ENCODE results near the gene PHF1.

PHF1 gene

DNA sequence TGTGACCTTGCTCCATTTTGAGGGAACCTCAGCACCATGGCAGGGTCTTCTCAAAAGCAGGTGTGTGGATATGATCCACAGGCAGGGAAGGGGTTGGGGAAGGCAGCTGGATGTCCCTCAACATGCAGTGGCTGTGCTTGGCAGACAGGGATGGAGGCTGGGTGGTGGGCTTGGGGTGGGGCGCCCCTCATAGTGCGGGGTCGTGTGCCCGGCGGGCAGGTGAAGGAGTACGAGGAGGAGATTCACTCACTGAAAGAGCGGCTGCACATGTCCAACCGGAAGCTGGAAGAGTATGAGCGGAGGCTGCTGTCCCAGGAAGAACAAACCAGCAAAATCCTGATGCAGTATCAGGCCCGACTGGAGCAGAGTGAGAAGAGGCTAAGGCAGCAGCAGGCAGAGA, 35.5 kb downstream of the PHF1 start:
- Mint-ChIP-seq H3K27ac (peak overlapping the region in 1 of 2 donors; percentile 76), H3K27me3 (no peaks in the 10 kb centered on the region), H3K9me3 (no peaks in the 10 kb centered on the region), H3K4me1 (peaks cover 19% of the 10 kb centered on the region), H3K4me3 (no peak overlapping the region)
- no peak for ATAC-seq
- DNase-seq: no peak

DNA sequence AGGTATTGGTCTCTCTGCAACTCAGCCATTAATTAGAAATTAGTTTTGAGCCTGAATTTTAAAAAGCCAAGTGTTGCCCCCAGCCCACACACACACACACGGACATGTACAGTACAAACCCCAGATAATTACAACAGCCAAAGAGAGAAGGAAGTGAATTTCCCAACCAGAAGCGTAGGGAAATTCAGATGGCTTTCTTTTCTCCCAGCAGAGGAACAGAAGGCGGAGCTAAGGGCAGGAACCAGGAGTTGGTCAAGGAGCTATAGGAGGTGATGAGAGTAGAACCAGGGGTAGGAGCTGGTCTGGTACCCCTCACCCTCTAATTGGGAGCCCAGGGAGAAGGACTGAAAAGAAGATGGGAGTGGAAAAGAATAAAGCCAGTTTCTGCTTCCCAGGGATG, 39.6 kb downstream of the PHF1 start:
- DNase-seq (no peak), ATAC-seq (no peak)
- no peak overlapping the region for H3K4me3 Mint-ChIP-seq
- H3K27ac Mint-ChIP-seq: no peak overlapping the region
- peaks cover 54% of the 10 kb centered on the region for H3K4me1 Mint-ChIP-seq
- H3K27me3 Mint-ChIP-seq: no peaks in the 10 kb centered on the region
- no peaks in the 10 kb centered on the region for H3K9me3 Mint-ChIP-seq

- ATAC-seq (no peak), DNase-seq (peak in 1 of 2 donors; percentile 4)
- Mint-ChIP-seq H3K4me1 (peaks cover 66% of the 10 kb centered on the region), H3K27me3 (no peaks in the 10 kb centered on the region), H3K4me3 (no peak overlapping the region), H3K9me3 (no peaks in the 10 kb centered on the region), H3K27ac (no peak overlapping the region)
Observed at GRCh38 chr6:33451606-33452005, 40.8 kb downstream of the PHF1 start.

DNA sequence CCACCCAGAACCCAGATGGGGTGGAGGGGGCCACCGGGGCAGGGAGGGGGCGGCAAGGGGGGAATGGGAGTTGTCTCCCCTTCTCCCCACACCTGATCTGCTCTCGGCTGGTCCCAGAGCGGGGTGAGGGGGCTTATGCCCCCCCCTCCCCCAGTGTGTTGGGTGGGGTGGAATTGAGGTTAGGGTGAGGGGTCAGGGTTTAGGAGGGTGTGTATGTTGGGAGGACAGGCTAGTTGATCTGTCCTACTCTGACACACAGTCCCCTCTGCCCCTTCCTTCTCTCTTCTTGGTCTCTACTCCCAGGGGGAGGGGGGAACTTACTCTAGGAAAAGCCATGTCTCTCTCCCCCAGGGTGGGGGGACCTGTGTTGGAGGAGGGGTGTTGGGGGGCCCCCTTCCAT, 41.7 kb downstream of the PHF1 start:
- Mint-ChIP-seq H3K4me3 (no peak overlapping the region), H3K4me1 (peaks cover 62% of the 10 kb centered on the region), H3K27me3 (no peaks in the 10 kb centered on the region), H3K9me3 (no peaks in the 10 kb centered on the region), H3K27ac (peak overlapping the region in 1 of 2 donors; percentile 85)
- DNase-seq (peak in 1 of 2 donors; percentile 9), ATAC-seq (no peak)

- H3K9me3 Mint-ChIP-seq: no peaks in the 10 kb centered on the region
- H3K4me3 Mint-ChIP-seq: peak overlapping the region; percentile 93 to 97
- DNase-seq (peak in 1 of 2 donors; percentile 8), ATAC-seq (no peak)
- H3K27me3 Mint-ChIP-seq: no peaks in the 10 kb centered on the region
- H3K27ac Mint-ChIP-seq: peak overlapping the region; percentile 93 to 95
- H3K4me1 Mint-ChIP-seq: peaks cover 54% of the 10 kb centered on the region
Observed at GRCh38 chr6:33453393-33454008, 42.7 kb downstream of the PHF1 start.

- ATAC-seq (peak; percentile 99), DNase-seq (peak; percentile 92 to 96)
- no peaks in the 10 kb centered on the region for H3K9me3 Mint-ChIP-seq
- H3K27ac Mint-ChIP-seq: peak within 1 kb of the TSS; percentile 93 to 95
- no peaks in the 10 kb centered on the region for H3K27me3 Mint-ChIP-seq
- H3K4me1 Mint-ChIP-seq: peaks cover 54% of the 10 kb centered on the region
- H3K4me3 Mint-ChIP-seq: peak within 1 kb of the TSS; percentile 93 to 97
Observed at GRCh38 chr6:33454009-33454946, 43.5 kb downstream of the PHF1 start, which contains the start of gene ZBTB9. Gene ZBTB9 (plus strand): TSS chr6:33454576. CDS start chr6:33455101, 525 bp downstream.

GRCh38 chr6:33455051-33455450, 44.2 kb downstream of the PHF1 start:
- H3K9me3 Mint-ChIP-seq: no peaks in the 10 kb centered on the region
- no peaks in the 10 kb centered on the region for H3K27me3 Mint-ChIP-seq
- peaks cover 54% of the 10 kb centered on the region for H3K4me1 Mint-ChIP-seq
- peak overlapping the region; percentile 93 to 97 for H3K4me3 Mint-ChIP-seq
- ATAC-seq (no peak), DNase-seq (no peak)
- peak overlapping the region; percentile 34 to 95 for H3K27ac Mint-ChIP-seq

DNA sequence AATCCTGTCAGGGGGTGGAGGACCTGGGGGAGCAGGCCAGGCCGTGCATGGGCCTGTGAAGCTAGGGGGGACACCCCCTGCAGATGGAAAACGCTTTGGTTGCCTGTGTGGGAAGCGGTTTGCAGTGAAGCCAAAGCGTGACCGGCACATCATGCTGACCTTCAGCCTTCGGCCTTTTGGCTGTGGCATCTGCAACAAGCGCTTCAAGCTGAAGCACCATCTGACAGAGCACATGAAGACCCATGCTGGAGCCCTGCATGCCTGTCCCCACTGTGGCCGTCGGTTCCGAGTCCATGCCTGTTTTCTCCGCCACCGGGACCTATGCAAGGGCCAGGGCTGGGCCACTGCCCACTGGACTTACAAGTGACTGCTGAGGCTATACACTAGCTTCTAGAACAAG, 45.3 kb downstream of the PHF1 start:
- Mint-ChIP-seq H3K9me3 (no peaks in the 10 kb centered on the region), H3K27me3 (no peaks in the 10 kb centered on the region), H3K4me1 (peaks cover 47% of the 10 kb centered on the region), H3K27ac (peak overlapping the region; percentile 7 to 85), H3K4me3 (peak overlapping the region in 1 of 2 donors; percentile 93)
- DNase-seq (no peak), ATAC-seq (no peak)

DNA sequence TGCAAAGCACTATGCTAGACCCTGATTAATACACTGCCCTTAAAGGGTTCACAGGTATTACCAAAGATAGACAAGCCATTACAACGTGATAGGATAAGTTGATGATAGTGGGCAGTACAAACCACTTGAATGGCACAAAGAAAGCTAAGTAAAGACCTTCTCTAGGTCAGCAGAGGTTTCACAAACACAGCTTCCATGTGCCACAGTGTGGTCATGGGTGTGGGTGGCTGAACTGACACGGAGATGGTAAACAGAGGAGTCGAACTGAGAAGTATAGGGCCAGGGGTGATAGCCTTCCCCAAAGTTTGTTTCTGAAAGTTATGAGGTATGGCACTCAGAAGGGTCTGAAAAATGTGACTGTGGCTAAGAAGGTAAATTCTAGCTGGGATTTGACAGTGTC, 47.9 kb downstream of the PHF1 start:
- Mint-ChIP-seq H3K4me3 (no peak overlapping the region), H3K27ac (no peak overlapping the region), H3K9me3 (no peaks in the 10 kb centered on the region), H3K4me1 (peaks cover 28% of the 10 kb centered on the region), H3K27me3 (no peaks in the 10 kb centered on the region)
- DNase-seq: no peak
- no peak for ATAC-seq

- peaks cover 24% of the 10 kb centered on the region for H3K4me1 Mint-ChIP-seq
Observed at GRCh38 chr6:33459226-33459625, 48.4 kb downstream of the PHF1 start.

More at GRCh38 chr6:33459226-33459625, 48.4 kb downstream of the PHF1 start:
- ATAC-seq (no peak), DNase-seq (no peak)
- no peak overlapping the region for H3K27ac Mint-ChIP-seq
- H3K27me3 Mint-ChIP-seq: no peaks in the 10 kb centered on the region
- no peaks in the 10 kb centered on the region for H3K9me3 Mint-ChIP-seq
- no peak overlapping the region for H3K4me3 Mint-ChIP-seq
